ENCODE measurements around the gene SYT3.

GRCh38 chr19:50678323-50678722 lies 38.6 kb upstream of the SYT3 start:
- TF ChIP-seq EZH2 (IDR thresholded peaks at IDR 0.05; ENCODE audit: low read length), result no peak
- TF ChIP-seq CTCF (optimal IDR thresholded peaks at IDR 0.05 in 1 of 3, IDR thresholded peaks at IDR 0.05 in 1 of 3, conservative IDR thresholded peaks at IDR 0.05 in 1 of 3; ENCODE audit: extremely low read depth in 1 of 3, insufficient read depth in 2 of 3, low read length in 3 of 3), result no peak
